GM12801 (cell line): ENCODE results near the gene NPM3.

Experiments
- CTCF ChIP-seq: IDR thresholded peaks from one replicate; pipeline ENCODE4 v1.5.1; 2011; ENCODE audit warnings: control low read depth; ENCODE audit not compliant: insufficient read length; ENCODE audit errors: extremely low read depth

Gene NPM3

GRCh38 chr10:101736666-101737065, 46.6 kb downstream of the NPM3 start:
- no peak for TF ChIP-seq CTCF

- TF ChIP-seq CTCF: no peak
Observed at GRCh38 chr10:101732096-101732495, 51.1 kb downstream of the NPM3 start.
